SH-SY5Y (cell line): Measurements from ENCODE around the gene VIT.

ENCODE experiments used
- GATA2 ChIP-seq: IDR thresholded peaks from 2 replicates; pipeline ENCODE4 v1.6.1; 2011; ENCODE audit warnings: mild to moderate bottlenecking, low read depth, low read length
- GATA3 ChIP-seq: IDR thresholded peaks from 2 replicates; pipeline ENCODE4 v1.6.1; 2011; ENCODE audit warnings: low read depth, mild to moderate bottlenecking, low read length, moderate library complexity

VIT gene, protein sequence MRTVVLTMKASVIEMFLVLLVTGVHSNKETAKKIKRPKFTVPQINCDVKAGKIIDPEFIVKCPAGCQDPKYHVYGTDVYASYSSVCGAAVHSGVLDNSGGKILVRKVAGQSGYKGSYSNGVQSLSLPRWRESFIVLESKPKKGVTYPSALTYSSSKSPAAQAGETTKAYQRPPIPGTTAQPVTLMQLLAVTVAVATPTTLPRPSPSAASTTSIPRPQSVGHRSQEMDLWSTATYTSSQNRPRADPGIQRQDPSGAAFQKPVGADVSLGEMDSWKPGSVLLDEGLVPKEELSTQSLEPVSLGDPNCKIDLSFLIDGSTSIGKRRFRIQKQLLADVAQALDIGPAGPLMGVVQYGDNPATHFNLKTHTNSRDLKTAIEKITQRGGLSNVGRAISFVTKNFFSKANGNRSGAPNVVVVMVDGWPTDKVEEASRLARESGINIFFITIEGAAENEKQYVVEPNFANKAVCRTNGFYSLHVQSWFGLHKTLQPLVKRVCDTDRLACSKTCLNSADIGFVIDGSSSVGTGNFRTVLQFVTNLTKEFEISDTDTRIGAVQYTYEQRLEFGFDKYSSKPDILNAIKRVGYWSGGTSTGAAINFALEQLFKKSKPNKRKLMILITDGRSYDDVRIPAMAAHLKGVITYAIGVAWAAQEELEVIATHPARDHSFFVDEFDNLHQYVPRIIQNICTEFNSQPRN

DNA sequence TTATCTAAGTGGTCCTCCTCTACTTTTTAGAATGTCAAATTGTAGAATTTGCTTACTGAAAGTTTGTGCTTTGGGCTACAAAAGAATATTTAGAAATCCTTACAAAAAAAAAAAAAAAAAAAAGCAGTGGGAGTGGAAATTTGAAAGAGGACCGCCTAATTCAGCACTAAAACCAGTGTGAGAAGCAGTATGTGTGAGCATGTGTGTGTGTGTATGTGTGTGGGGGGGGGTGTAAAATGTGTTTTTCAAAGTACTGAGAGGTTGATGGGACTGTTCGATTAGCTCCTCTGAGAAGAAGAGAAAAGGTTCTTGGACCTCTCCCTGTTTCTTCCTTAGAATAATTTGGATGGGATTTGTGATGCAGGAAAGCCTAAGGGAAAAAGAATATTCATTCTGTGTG is at the start of gene VIT:
Gene VIT, plus strand, starts transcription at position 175 of the 400 bp plus-strand sequence. CDS start 19,664 bp downstream, outside the sequence.
- TF ChIP-seq GATA2 (no peak), GATA3 (no peak)

DNA sequence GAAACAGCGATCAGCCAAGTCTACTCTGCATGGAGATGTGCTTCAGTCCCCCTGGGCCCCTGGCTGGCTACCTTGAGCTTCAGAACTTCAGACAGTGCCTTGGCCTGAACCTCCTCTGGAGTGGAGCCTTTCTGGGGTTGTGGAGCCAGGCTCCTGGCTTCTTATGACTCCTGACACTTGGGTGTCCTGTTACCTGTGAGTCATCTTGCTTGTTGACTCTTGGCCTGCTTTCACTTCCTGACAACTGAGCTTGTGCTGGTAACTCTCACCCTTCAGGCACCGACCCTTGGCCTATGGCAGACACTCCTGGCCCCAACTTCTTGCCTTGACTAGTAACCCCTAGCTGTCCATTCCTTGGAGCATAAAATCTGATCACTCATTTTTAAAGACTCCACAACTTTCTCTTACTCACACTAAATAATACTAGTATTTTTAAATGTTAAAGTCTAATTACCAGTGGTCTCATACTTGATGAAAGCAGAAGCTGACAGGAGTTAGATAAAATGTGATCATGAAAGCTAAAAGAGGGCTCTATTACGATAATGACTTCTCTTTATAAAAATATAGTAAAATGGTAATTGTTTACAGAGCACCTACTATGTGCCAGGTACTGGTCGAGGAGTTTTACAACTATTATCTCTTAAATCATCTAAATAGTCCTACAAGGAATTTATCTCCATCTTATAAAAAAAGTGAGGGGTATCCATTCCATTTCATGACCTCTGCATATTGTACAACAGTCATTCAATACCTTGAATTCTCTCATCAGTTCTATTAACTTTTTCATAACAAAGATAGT is 46.3 kb upstream of the VIT start:
- TF ChIP-seq GATA3: no peak
- TF ChIP-seq GATA2: no peak

DNA sequence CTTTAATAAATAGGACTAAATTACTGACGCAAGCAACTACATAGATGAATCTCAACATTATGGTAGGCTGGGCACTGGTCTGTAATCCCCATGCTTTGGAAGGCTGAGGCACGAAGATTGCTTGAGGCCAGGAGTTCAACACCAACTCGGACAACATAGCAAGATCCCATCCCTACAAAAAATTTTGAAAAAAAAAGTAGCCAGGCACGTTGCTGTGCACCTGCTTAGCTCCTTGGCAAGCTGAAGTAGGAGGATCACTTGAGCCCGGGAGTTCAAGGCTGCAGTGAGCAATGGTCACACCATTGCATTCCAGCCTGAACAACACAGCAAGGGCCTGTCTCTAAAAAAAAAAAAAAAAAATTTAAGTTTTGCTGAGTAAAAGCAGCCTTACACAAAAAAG is 43.4 kb upstream of the VIT start:
- TF ChIP-seq GATA2 (no peak), GATA3 (no peak)

DNA sequence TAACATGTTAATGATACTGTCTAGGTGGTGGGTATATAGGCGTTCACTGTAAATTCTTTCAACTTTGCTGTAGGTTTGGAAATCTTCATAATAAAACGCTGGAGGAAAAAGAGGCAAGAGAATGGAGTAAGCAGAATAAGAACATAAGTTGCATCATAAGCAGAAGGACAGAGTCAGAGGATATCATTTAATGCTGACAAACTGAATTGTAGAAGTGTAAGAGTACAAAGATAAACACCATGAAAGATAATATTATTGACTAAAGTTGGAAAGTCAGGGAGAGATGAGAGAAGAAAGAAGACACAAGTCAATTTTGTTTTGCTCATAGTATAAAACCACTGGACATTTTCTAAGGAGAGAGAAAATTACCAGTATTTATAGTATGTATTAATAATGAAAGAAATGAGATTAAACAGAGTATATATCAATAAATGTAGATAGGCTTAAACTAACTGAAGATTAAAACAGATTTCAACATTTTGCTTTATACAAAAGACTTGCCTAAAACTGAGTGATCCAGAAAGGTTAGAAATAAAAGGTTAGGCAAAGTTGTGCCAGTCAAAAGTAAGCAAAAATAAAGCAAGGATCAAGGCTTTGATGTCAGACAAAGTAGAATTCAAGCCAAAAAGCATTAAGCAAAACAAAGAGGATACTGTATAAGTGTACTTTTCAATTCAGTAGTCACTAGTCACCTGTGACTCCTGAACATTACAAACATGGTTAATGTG is 42.4 kb upstream of the VIT start:
- TF ChIP-seq GATA3 (no peak), GATA2 (no peak)

DNA sequence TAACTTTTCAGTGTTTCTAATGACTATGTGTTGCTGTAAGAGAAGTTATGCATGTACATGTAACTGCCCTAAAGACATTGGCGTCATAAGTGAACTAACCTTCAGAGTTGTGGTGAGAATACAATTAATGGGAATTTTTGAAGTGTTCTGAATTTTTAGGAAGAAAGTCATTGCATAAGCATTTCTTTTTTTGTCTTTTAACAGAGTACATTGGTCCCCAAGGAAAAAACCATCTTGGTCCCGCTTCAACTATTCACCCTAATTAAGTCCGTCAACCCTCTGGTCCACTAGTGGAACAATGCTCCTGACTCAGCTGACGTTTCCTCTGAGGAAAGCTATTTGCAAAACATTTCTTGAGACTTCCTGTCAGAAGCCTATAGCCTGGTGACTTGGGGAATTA is 41.1 kb upstream of the VIT start:
- TF ChIP-seq GATA2 (no peak), GATA3 (no peak)

DNA sequence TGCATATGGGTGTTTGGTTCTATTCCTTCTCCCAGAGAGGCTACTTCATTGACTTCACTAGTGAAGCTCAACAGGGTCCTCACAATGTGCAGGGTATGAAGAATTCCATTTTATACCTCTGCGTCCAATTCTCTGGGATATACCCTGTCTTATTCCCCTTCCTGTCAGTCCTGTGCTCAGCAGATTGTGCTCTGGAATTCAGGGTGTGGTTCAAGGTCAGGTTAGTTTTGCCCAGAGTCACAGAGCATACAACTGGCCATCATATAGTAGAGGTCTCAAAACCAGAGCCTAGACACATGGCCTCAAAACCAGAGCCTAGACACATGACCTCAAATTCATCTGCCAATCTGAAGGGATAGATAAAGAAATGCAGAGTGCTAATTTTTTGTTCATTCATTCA is 38.8 kb upstream of the VIT start:
- TF ChIP-seq GATA3 (no peak), GATA2 (no peak)

DNA sequence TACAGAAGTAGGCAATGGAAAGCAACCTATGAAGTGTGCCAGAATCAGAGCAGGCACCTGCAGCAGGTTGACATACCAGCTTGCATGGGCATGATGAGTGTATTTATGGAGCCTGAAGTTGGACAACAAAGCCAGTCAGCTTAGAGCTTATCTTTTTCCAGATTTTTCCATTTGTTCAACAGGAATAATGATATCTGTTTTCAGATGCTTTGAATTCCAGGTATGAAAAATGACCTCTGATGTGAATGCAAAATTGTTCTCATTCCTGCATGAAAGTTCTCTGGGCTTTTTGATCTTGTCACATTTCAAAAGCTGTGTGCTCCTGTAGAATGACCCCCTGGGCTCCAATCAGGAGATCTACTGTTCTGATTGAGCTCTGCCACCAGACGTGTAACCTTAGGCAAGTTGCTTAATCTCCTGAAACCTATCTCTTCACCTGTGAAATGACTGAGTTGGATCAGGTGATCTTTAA is 38.2 kb upstream of the VIT start:
- no peak for TF ChIP-seq GATA3
- TF ChIP-seq GATA2: no peak

DNA sequence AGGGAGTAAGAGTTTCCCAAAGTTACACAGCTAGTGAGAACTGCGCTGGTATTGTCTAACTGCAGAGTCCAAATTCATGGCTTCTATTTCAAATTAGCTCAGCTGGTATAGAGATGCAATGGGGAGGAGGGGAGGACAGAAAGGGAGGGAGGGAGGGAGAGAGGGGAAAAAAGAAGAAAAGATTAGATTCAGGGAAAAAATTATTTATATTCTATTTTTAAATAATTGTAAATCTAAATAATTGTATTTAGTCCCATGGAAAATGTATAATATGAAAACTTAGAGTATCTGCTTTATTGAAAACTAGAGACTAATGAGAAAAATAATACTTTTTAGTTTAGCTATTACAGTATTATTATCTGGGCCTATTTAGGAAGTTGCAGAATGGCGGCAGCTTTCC is 37.3 kb upstream of the VIT start:
- TF ChIP-seq GATA2: no peak
- no peak for TF ChIP-seq GATA3

DNA sequence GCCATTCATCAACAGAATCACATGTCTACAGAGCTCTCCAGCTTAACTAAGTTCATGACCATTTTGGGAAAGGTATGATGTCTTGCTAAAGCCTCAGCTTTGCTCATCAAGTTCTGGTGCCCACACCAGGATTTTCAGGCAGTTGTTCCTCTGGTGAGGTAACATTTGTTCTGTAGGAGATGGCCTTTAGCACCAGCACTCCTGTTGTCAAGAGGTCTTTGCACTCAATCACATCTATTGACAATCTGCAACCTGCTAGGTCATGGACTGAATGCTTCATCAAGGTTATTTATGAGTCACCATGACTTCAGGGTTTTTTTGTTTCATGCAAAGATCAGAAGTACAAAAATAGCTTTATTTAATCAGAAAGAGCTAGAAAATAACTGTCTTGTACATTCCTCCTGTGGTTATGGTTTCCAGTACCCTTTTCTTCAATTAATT is 36.6 kb upstream of the VIT start:
- TF ChIP-seq GATA2 (no peak), GATA3 (no peak)

DNA sequence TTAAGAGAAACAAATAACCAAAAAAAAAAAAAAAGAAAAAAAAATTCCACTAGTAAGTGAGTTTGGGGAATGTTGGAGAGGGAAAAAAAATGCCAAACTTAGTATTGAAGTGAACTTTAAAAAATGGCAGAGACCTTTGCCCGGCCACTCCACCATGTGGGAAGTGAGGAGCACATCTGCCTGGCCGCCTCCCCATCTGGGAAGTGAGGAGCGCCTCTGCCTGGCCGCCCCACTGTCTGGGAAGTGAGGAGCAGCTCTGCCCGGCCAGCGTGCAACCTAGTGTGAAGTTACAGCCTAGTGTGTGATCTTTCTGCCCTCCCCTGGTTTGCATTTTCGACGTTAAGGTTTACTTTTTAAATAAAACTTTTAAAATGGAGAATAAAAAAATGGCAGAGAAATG is 33.9 kb upstream of the VIT start:
- TF ChIP-seq GATA3: no peak
- no peak for TF ChIP-seq GATA2

DNA sequence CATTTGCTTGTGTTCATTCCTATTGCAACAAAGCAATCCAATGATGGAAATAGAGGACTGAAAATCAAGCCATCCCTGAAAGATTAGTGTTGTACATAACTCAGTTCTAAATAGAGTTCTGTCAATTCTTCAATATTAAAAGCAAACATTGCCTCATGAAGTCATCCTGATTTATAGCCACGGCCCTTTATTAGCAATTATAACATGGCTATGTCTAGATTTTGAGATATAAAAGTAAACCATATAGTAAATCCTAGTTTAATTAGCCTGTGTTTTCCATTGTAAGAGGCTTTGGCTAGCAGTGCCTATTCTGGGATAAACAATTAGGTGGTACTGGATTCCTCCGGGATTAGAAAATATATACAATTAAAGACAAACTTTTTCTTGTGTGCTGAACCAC is 33.2 kb upstream of the VIT start:
- TF ChIP-seq GATA2 (no peak), GATA3 (no peak)

DNA sequence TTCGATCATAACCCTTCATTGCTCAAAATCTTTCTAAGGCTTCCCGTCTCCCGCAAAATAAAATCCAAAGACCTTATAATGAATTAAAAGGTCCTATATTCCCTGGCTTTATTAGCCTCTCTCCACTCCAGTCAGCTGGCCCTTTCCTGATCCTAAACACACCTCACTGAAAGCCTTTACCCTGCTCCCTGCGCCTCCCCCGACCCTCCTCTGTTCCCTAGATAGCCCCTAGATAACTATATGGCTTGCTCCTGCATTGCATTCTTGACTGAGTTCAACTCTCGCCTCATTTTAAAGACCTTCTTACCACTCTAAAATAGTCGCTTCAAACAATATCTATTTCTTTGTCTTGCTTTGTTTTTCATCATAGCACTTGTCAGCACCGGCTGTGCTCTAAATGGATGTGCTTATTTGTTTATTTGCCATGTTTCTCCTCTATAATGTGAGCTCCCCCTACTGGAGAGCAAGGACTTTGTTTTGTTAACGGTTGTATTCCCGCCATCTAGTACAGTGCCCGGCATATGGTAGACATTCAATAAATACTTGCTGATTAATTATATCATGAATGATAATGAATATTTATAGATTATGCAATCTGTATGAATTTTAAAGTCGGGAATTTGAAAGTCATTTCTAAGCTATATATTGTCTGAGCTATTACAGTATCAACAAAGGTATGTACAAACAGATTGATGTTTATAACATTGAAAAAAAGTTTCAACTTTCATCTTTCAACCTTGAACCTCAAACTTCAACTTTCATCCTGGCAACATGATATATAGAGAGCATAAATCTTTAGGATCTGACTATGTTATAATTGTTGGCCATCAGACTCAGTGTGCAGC is 32.4 kb upstream of the VIT start:
- TF ChIP-seq GATA3 (no peak), GATA2 (0 out of 2 replicates have a peak, but pooled peaks have one; percentile 19)

DNA sequence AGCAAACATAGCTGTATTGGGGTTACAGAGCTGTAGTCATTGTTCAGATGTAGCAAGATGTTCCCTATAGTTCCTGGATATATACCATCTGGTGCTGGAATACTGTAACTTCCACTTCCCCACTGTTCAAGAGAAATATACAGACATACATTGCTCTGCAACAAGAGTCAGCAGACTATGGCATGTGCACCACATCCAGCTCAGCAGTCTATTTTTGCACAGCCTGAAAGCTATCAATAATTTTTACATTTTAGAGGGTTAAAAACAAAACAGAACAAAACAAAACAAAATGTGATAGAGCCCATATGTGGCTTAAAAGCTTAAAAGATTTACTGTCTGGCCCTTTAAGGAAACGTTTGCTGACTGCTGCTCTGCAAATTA is 31.8 kb upstream of the VIT start:
- no peak for TF ChIP-seq GATA2
- TF ChIP-seq GATA3: no peak
